Measurements from ENCODE around the gene GPR15LG.

DNA sequence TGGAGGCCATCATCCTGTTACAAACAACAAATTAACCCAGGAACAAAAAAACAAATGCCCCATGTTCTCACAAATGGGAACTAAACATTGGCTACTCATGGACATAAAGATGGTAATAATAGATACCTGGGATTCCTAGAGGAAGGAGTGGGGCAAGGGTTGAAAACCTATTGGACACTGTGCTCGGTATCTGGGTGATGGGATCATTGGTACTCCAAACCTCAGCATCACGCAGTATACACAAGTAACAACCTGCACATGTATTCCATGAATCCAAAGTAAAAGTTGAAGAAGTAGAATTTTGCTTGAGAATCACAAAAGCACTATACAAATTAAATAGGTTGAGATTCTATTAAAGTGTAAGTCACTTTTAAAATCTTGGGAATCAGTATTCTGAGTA is 17.6 kb upstream of the GPR15LG start:
- TF ChIP-seq, protein P1, sequence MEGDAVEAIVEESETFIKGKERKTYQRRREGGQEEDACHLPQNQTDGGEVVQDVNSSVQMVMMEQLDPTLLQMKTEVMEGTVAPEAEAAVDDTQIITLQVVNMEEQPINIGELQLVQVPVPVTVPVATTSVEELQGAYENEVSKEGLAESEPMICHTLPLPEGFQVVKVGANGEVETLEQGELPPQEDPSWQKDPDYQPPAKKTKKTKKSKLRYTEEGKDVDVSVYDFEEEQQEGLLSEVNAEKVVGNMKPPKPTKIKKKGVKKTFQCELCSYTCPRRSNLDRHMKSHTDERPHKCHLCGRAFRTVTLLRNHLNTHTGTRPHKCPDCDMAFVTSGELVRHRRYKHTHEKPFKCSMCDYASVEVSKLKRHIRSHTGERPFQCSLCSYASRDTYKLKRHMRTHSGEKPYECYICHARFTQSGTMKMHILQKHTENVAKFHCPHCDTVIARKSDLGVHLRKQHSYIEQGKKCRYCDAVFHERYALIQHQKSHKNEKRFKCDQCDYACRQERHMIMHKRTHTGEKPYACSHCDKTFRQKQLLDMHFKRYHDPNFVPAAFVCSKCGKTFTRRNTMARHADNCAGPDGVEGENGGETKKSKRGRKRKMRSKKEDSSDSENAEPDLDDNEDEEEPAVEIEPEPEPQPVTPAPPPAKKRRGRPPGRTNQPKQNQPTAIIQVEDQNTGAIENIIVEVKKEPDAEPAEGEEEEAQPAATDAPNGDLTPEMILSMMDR (IDR thresholded peaks at IDR 0.05), result no peak
- no peak for TF ChIP-seq ZFX (IDR thresholded peaks at IDR 0.05; ENCODE audit: borderline replicate concordance)
